CD4-positive, alpha-beta T cell treated with Interleukin-17A for 1 hour (primary cell): ENCODE measurements around the gene ABCG1.

Source experiments
- DNase-seq: peaks from one replicate; pipeline ENCODE4 v3.0.0-alpha.2; 2020

ABCG1 gene

GRCh38 chr21:42252778-42253340, 33.9 kb downstream of the ABCG1 start:
- DNase-seq = no peak

- DNase-seq = no peak
Observed at GRCh38 chr21:42253466-42253865, 34.5 kb downstream of the ABCG1 start.

- no peak for DNase-seq
Observed at GRCh38 chr21:42254083-42254482, 35.1 kb downstream of the ABCG1 start.

GRCh38 chr21:42254651-42255601, 36.0 kb downstream of the ABCG1 start:
- DNase-seq = no peak

GRCh38 chr21:42255825-42256224, 36.9 kb downstream of the ABCG1 start:
- DNase-seq = no peak

GRCh38 chr21:42256316-42256715, 37.4 kb downstream of the ABCG1 start:
- no peak for DNase-seq

GRCh38 chr21:42257091-42257765, 38.3 kb downstream of the ABCG1 start:
- DNase-seq = no peak

GRCh38 chr21:42258150-42258884, 39.4 kb downstream of the ABCG1 start:
- peak; percentile 84 for DNase-seq

GRCh38 chr21:42258885-42259407, 40.0 kb downstream of the ABCG1 start:
- DNase-seq = no peak

- DNase-seq = no peak
Observed at GRCh38 chr21:42260121-42260520, 41.2 kb downstream of the ABCG1 start.

GRCh38 chr21:42261829-42262200, 42.9 kb downstream of the ABCG1 start:
- no peak for DNase-seq

- no peak for DNase-seq
Observed at GRCh38 chr21:42262831-42263231, 43.9 kb downstream of the ABCG1 start.

GRCh38 chr21:42263591-42264131, 44.7 kb downstream of the ABCG1 start:
- DNase-seq = no peak

GRCh38 chr21:42264245-42265195, 45.6 kb downstream of the ABCG1 start:
- DNase-seq = no peak

- no peak for DNase-seq
Observed at GRCh38 chr21:42265231-42265812, 46.4 kb downstream of the ABCG1 start.

- peak; percentile 14 for DNase-seq
Observed at GRCh38 chr21:42266971-42267556, 48.1 kb downstream of the ABCG1 start.

GRCh38 chr21:42269386-42269785, 50.4 kb downstream of the ABCG1 start:
- no peak for DNase-seq

- no peak for DNase-seq
Observed at GRCh38 chr21:42271065-42271464, 52.1 kb downstream of the ABCG1 start.

- DNase-seq = no peak
Observed at GRCh38 chr21:42272109-42272962, 53.4 kb downstream of the ABCG1 start.
